ENCODE measurements around the gene ABLIM3.
A peak's percentile ranks its signal among the peaks of the same experiment; 100 is the strongest.
"Not testable (repeated sequence)": the region's sequence is repeated elsewhere in the genome, so short reads cannot be mapped to it uniquely, and the experiment has no call there.

ABLIM3 gene

GRCh38 chr5:149256451-149256850 is 115.2 kb downstream of the ABLIM3 start:
- DNase-seq (ENCODE audit: low read depth in 2 of 2): no peak

GRCh38 chr5:149257131-149257530 is 115.8 kb downstream of the ABLIM3 start:
- DNase-seq (ENCODE audit: low read depth in 2 of 2): no peak

DNA sequence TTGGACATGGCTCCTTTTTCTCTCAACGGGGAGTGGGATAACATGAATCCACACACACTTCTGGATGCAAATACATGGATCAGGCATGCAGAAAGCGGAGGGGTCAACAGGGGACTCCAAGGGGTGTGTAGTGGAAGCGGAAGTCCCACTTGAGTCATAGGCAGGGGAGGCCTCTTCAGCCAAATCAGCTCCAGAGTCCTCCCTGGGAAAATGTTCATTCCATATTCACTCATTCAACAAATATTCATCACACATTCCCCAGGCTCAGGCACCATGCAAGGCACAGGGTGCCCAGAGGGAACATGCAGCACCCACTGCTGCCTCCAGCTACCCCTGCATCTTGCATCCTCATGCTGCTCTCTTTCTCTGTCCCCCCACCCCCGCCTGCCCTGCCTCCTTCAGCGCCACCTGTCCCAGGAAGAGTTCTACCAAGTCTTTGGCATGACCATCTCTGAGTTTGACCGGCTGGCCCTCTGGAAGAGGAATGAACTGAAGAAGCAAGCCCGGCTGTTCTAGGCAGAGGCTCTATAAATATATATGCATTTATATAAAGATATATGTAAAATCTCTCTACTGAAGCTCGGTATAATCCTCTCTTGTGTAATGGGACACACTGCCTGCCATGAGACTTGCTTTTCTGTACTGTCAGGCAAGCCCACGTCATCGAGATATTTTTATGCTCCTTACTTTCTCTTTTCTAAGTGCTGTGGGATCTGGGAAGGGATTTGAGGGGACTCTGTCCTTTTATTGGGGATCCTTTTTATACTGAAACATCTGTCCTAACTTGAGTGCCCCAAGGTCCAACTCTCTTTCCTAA is 116.8 kb downstream of the ABLIM3 start:
- DNase-seq (ENCODE audit: low read depth in 2 of 2): no peak

GRCh38 chr5:149260761-149261160 is 119.5 kb downstream of the ABLIM3 start:
- DNase-seq (ENCODE audit: low read depth in 2 of 2): no peak

DNA sequence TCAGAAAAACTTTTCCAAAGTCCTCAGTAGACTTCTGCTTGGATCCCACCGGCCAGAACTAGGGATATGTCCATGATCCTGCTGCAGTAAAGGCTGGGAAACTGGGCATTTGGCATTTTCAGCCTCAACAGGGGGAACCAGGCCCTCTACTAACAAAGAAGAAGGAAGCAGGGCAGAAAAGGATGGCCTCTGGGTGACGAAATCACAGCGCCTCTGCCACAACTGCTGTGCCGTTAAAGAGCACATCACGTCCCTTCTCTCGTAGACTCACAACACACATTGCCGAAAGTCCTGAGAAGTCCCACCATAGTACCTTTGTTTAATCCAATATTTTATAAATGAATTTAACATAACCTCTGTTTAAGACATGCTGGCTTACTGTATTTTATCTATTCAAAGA is 120.0 kb downstream of the ABLIM3 start:
- no peak for DNase-seq (ENCODE audit: low read depth in 2 of 2)

- no peak for DNase-seq (ENCODE audit: low read depth in 2 of 2)
These were observed 121.0 kb downstream of the ABLIM3 start for GRCh38 chr5:149262315-149262714.

- peak in 1 of 2 donors; percentile 1 for DNase-seq (ENCODE audit: low read depth in 2 of 2)
These were observed 123.3 kb downstream of the ABLIM3 start for GRCh38 chr5:149264439-149265067.

GRCh38 chr5:149265068-149265465 is 123.8 kb downstream of the ABLIM3 start:
- DNase-seq (ENCODE audit: low read depth in 2 of 2): no peak

DNA sequence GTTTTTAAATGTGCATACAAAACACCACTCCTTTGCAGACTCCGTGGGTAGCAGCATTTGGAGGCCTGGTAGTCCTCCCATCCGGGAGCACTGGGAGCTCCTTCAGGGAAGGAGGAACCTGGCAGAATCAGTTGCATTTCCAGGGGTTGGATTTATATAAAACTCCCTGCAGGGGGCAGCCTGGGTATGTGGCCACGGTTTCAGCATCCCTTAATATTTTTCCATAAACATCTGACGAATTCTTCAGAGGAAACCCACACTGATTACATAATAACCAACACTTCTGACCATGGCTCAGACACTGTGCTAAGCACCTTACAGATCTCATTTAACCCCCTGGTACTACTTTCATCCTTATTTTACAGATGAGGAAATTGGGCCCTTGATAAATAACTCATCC is 124.3 kb downstream of the ABLIM3 start:
- no peak for DNase-seq (ENCODE audit: low read depth in 2 of 2)

DNA sequence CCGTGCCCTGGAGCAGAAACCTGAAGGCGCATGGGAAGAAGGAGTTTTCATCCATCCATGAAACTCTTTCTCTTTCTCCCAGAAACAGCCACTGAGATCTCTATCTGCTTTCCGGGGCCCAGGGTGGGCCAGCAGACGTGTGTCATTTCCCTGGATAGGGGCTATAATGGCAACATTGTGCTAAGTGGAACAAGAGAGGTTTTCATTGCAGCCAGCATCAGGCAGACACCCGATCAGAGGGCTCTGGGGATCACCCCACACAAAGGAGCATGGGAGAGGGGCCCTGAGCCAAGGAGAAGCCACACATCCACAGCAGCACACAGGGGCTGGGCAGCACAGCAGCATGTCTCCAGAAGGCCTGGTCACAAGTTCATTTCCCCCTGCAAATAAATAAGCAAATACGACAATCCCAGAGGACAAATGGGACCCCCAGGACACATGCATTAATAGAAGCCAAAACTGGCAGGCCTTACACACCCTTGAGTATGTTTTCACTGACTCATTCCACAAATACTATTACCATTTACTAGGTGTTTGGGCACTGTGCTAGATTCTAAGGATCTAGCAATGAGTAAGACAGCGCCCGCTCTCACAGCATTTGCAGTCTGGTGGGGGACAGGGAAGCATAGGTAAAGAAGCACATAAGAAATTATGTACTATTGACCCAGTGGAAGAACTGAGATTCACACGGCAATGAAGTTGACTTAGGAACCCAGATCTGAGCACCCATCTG is 126.1 kb downstream of the ABLIM3 start:
- no peak for DNase-seq (ENCODE audit: low read depth in 2 of 2)

GRCh38 chr5:149268928-149269557 is 127.8 kb downstream of the ABLIM3 start:
- no peak for DNase-seq (ENCODE audit: low read depth in 2 of 2)

GRCh38 chr5:149271195-149271715 is 130.0 kb downstream of the ABLIM3 start:
- no peak for DNase-seq (ENCODE audit: low read depth in 2 of 2)

GRCh38 chr5:149271716-149272563 is 130.6 kb downstream of the ABLIM3 start, which contains the start of gene AFAP1L1:
Gene AFAP1L1, plus strand, starts transcription at chr5:149271859. Its CDS starts 110 bp downstream, at chr5:149271969.
- peak in 1 of 2 donors; percentile 4 for DNase-seq (ENCODE audit: low read depth in 2 of 2)

DNA sequence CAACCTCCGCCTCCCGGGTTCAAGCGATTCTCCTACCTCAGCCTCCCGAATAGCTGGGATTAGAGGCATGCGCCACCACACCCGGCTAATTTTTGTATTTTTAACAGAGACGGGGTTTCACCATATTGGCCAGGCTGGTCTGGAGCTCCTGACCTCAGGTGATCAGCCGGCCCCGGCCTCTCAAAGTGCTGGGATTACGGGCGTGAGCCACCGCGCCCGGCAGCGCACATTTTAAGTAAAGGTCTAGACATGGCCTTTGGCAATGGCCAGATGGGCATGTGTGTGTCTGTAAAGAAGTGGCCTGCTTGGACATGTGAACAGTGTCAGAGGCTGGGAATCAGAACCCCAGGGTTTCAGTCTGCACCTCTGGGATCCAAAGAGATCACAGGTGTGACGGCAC is 131.5 kb downstream of the ABLIM3 start:
- not testable (repeated sequence) for DNase-seq (ENCODE audit: low read depth in 2 of 2)

- DNase-seq (ENCODE audit: low read depth in 2 of 2): no peak
These were observed 131.9 kb downstream of the ABLIM3 start for GRCh38 chr5:149273237-149273636.

GRCh38 chr5:149273950-149274349 is 132.7 kb downstream of the ABLIM3 start:
- no peak for DNase-seq (ENCODE audit: low read depth in 2 of 2)

GRCh38 chr5:149274939-149275338 is 133.6 kb downstream of the ABLIM3 start:
- DNase-seq (ENCODE audit: low read depth in 2 of 2): no peak

- no peak for DNase-seq (ENCODE audit: low read depth in 2 of 2)
These were observed 136.5 kb downstream of the ABLIM3 start for GRCh38 chr5:149277801-149278200.

GRCh38 chr5:149278451-149279210 is 137.3 kb downstream of the ABLIM3 start:
- DNase-seq (ENCODE audit: low read depth in 2 of 2): no peak

DNA sequence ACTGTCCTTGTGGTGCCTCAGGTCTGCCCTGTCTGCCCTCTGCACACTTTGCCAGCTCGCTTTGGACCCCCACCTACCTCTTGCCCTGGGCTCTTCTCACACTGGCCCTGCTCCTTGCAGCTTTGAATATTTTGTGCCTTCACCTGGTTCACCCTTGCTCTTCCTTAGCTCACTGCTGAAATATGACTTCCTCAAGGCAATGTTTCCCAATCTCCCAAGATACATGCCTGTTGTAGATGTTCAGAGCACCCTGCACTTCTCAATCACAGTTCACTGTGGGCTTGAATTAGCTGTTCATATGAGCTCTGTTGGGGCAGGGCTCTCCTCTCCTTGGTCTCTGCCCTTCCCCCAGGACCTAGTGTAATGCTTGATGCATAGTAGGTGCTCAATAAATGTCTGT is 138.4 kb downstream of the ABLIM3 start:
- no peak for DNase-seq (ENCODE audit: low read depth in 2 of 2)

All from stimulated activated CD8-positive, alpha-beta memory T cell treated with anti-CD3 and anti-CD28 coated beads, Interleukin-7, amount 100 ng/mL, for 4 hours (primary cell).